Skeletal muscle cell (primary cell): ENCODE results near the gene OCA2.

ENCODE experiments used
- DNase-seq: peaks from one replicate; pipeline ENCODE4 v3.0.0-alpha.2; 2010; ENCODE audit warnings: low read depth
- H3K4me3 ChIP-seq: 2 replicates; pipeline ENCODE4 v1.5.1; 2011; ENCODE audit warnings: low read depth, mild to moderate bottlenecking, control low read depth, low read length, moderate library complexity

Gene OCA2

DNA sequence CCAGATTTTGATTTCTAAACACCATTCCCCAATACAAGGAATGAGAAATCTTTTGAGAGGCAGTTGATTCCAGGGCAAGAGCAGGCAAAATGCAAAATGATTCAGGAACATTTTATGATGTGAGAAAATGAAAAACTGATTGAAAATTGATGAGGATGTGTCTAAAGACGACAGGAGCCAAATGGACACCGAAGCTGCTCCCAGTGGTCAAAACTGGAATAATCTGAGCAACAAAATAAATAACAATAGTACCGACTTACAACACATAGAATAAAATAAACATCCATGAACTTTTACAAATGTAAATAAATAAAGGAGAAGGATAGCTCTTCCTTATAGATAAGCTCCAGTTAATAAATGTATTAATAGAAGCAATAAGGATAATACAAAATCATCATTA lies 186.8 kb downstream of the OCA2 start:
- H3K4me3 ChIP-seq = no peak overlapping the region
- DNase-seq = no peak

DNA sequence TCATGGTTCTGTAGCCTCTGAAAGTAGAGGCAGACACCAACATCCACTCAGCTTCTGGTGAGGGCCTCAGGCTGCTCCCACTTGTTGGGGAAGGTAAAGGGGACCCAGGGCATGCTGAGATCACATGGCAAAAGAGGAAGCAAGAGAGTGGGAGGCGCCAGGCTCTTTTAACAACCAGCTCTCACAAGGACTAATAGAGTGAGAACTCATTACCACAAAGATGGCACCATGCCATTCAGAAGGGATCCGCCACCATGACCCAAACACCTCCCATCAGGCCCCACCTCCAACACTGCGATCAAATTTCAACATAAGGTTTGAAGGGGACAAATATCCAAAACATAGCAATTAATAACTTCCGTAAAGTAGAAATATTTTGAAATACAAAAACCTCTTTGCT lies 192.3 kb downstream of the OCA2 start:
- no peak for DNase-seq
- H3K4me3 ChIP-seq = no peak overlapping the region

- DNase-seq = no peak
- no peak overlapping the region for H3K4me3 ChIP-seq
Measured at GRCh38 chr15:27903405-27903804, 195.7 kb downstream of the OCA2 start.

GRCh38 chr15:27902680-27903385 lies 196.3 kb downstream of the OCA2 start:
- no peak for DNase-seq
- no peak overlapping the region for H3K4me3 ChIP-seq

- DNase-seq = no peak
- no peak overlapping the region for H3K4me3 ChIP-seq
Measured at GRCh38 chr15:27899583-27900285, 199.4 kb downstream of the OCA2 start.

GRCh38 chr15:27897481-27897880 lies 201.6 kb downstream of the OCA2 start:
- DNase-seq = no peak
- no peak overlapping the region for H3K4me3 ChIP-seq

DNA sequence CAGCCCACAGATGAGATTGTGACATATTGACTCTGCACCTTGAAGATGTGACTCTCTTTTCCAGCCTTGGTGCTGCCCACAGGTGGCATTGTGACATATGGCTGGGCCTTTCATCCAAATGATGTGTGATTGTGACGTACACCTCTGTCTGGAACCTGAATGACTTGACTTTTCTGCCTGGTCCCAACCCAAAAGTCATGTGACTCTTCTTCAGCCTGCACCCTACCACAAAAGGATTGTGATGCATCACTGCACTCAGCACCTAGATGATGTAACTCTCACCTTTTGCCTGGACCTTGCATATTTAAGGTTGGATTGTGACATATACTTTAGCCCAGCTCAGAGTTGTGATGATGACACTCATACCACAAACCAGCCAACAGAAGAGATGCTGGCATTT lies 204.5 kb downstream of the OCA2 start:
- DNase-seq = no peak
- H3K4me3 ChIP-seq = no peak overlapping the region

DNA sequence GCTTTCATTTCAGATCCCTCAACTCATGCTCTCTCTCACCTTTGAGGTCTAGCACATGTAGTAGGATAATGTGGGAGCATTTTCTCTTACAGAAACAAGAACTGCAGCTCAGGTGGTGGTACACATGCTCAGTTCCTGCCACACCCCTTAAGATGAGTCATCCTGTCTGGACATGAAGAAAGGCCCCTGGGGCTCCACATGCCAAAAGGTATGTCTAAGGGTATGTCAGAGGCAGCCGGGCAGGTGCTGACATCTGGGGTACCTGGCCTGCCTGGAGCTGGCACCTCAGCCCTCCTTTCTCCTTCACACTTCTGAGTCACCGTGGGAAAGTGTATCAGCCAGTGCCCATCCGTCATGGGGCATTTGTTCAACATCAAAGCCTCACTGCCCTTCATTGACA lies 209.9 kb downstream of the OCA2 start:
- no peak overlapping the region for H3K4me3 ChIP-seq
- no peak for DNase-seq

DNA sequence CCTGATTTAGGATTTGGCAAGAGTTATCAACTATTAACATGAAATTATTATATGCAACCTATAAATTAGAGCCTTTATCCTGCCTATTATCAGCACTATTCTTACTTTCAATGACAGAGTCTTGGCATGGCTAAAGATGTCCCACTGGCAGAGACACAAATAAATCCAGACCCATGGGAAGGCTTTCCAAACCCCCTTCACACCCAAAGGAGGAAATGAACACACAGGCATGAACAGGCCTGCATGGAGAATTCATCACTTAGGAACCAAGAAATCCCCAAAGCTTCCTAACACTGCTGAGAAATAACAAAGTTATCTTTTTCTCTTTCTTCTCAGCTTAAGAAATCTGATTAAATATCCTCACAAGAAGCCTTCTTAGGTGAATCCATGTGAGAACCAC lies 213.9 kb downstream of the OCA2 start:
- no peak overlapping the region for H3K4me3 ChIP-seq
- no peak for DNase-seq

GRCh38 chr15:27884726-27885125 lies 214.4 kb downstream of the OCA2 start:
- DNase-seq = no peak

GRCh38 chr15:27878841-27879240 lies 220.3 kb downstream of the OCA2 start:
- no peak for DNase-seq
- H3K4me3 ChIP-seq = no peak overlapping the region

More at GRCh38 chr15:27884726-27885125, 214.4 kb downstream of the OCA2 start:
- H3K4me3 ChIP-seq = no peak overlapping the region

DNA sequence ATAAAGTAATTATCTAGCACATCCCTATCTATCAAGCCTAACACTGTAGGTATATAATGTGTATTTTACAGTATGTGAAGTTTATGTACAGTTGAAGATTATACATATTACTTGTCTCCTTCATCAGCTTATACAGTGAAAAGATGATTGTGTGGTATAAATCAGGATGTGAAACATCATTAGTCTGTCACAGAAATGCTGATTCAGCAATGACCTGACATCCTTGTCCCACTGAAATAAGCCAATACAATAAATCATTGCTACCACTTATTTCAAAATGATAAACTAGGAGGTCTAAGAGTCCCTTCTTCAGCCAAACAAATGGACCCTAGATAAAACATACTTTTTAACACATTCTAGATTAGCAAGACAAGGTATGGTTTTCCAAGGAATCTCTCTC lies 225.3 kb downstream of the OCA2 start:
- no peak overlapping the region for H3K4me3 ChIP-seq

DNA sequence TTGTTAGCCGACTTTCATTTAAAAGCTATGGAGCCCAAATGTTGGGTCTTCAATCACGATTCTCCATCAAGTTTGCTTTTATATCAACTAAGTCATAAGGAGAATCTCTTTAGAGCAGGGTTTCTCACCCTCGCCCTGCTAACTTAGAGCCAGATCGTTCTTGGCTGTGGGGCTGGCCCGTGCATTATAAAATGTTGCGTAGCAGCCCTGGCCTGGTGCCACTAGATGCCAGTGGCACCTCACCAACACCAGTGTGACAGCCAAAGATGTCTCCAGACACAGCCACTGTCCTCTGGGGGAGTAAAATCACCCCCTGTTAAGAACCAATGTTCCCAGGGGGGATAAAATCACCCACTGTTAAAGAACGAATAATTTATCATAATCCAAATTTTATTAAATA lies 226.1 kb downstream of the OCA2 start:
- H3K4me3 ChIP-seq = no peak overlapping the region
- DNase-seq = no peak

More for the DNA sequence above, 225.3 kb downstream of the OCA2 start:
- DNase-seq = no peak

DNA sequence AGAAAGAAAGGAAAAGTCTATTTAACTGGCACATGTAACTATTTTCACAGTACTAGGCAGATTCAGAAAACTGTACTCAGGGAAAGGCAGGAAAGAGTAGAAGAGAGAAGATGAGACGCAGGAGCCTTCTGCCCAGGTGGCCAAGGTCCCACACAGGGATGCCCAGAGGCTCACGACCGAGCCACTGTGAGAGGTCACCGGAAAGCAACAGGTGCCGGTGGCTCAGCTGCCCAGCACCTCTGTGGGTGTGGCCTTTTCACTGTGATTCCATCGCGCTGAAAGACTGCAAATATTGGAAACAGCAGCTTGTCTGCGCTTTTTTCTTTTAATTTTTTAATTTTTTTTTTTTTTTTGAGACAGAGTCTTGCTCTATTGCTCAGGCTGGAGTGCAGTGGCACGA lies 226.8 kb downstream of the OCA2 start:
- no peak for DNase-seq
- H3K4me3 ChIP-seq = no peak overlapping the region

GRCh38 chr15:27871902-27872260 lies 227.2 kb downstream of the OCA2 start:
- H3K4me3 ChIP-seq = no peak overlapping the region
- DNase-seq = no peak

- no peak for DNase-seq
Measured at GRCh38 chr15:27871078-27871901, 227.8 kb downstream of the OCA2 start.

GRCh38 chr15:27870320-27870719 lies 228.8 kb downstream of the OCA2 start:
- no peak for DNase-seq
- no peak overlapping the region for H3K4me3 ChIP-seq

More at GRCh38 chr15:27871078-27871901, 227.8 kb downstream of the OCA2 start:
- no peak overlapping the region for H3K4me3 ChIP-seq

GRCh38 chr15:27869697-27870281 lies 229.3 kb downstream of the OCA2 start:
- DNase-seq = no peak

GRCh38 chr15:27868828-27869404 lies 230.2 kb downstream of the OCA2 start:
- H3K4me3 ChIP-seq = no peak overlapping the region
- DNase-seq = no peak

More at GRCh38 chr15:27869697-27870281, 229.3 kb downstream of the OCA2 start:
- H3K4me3 ChIP-seq = no peak overlapping the region

- no peak overlapping the region for H3K4me3 ChIP-seq
- no peak for DNase-seq
Measured at GRCh38 chr15:27867861-27868260, 231.3 kb downstream of the OCA2 start.
